Measurements from ENCODE around the gene GARIN5A.

The GARIN5A gene

GRCh38 chr19:50465986-50466705 lies 10.5 kb downstream of the GARIN5A start:
- no peaks in the 10 kb centered on the region for H3K27me3 ChIP-seq
- no peak overlapping the region for H3K9ac ChIP-seq
- H3K4me1 ChIP-seq, result peaks cover 0 to 23% (median 8%) of the 10 kb centered on the region in 10 experiments; a peak in 15 of 20 replicates
- TF ChIP-seq Cebpa-rat (IDR thresholded peaks at IDR 0.05), result no peak
- H3K9me3 ChIP-seq (replicated peaks in 1 of 11), result no peaks in the 10 kb centered on the region
- H3K4me3 ChIP-seq, result no peak overlapping the region
- H4K20me1 ChIP-seq, result no peaks in the 10 kb centered on the region
- H3K36me3 ChIP-seq, result no peaks in the 10 kb centered on the region
- no peak overlapping the region for H3K27ac ChIP-seq
- peak overlapping the region in 3 of 11 experiments; percentile 7 to 17 (median 12); a peak in 2 of 22 replicates for H3K4me2 ChIP-seq

DNA sequence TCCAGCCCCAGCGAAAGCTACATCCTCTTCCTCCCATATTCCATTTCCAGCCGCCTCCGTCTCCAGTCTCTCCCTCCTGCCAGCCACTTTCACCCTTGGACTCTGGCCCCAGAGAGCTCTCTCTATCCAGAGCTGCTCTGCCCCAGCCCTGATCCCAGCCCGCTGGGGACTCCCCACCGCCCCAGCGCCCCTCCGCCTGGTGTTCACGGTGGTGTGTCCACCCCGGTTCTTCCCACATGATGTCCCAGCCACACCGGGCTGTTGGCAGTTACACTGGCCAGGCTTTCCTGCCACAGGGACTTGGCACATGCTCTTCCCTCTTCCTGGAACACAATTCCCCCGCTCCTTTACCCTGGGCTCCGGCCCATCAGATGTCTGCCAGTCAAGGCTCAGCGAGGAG lies 11.6 kb downstream of the GARIN5A start:
- Histone ChIP-seq H4K20me1 (no peaks in the 10 kb centered on the region), H3K27me3 (no peaks in the 10 kb centered on the region), H3K9me3 (replicated peaks in 1 of 11) (no peaks in the 10 kb centered on the region), H3K4me2 (no peak overlapping the region), H3K4me1 (peaks cover 10 to 34% (median 20%) of the 10 kb centered on the region in 10 experiments), H3K36me3 (no peaks in the 10 kb centered on the region), H3K9ac (no peak overlapping the region), H3K4me3 (no peak overlapping the region), H3K27ac (no peak overlapping the region)
- TF ChIP-seq Cebpa-rat (IDR thresholded peaks at IDR 0.05), result no peak

GRCh38 chr19:50464348-50464747 lies 12.3 kb downstream of the GARIN5A start:
- no peaks in the 10 kb centered on the region for H4K20me1 ChIP-seq
- H3K9ac ChIP-seq, result no peak overlapping the region
- H3K36me3 ChIP-seq, result no peaks in the 10 kb centered on the region
- H3K4me3 ChIP-seq, result no peak overlapping the region
- no peaks in the 10 kb centered on the region for H3K27me3 ChIP-seq
- no peaks in the 10 kb centered on the region for H3K9me3 ChIP-seq (replicated peaks in 1 of 11)
- no peak overlapping the region for H3K27ac ChIP-seq
- H3K4me1 ChIP-seq, result peaks cover 14 to 37% (median 25%) of the 10 kb centered on the region in 10 experiments
- TF ChIP-seq Cebpa-rat (IDR thresholded peaks at IDR 0.05), result no peak
- H3K4me2 ChIP-seq, result no peak overlapping the region

DNA sequence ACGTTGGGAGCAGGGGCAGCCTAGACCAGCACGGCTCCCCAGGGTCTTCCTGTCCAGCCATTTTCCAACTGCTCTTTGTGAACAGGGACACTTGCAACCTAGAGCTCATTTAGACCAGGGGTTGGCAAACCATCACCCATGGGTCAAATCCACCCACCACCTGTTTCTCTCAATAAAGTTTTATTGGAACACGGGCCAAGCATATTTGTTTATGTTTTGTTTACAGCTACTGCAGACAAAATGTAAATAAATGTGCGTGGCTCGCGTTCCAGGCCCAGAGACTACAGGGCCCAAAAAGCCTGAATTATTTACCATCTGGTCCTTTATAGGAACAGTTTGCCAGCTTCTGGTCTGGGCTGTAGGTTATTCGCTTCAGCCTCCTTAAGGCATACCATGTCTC lies 13.7 kb downstream of the GARIN5A start:
- Histone ChIP-seq H3K27ac (no peak overlapping the region), H3K9me3 (replicated peaks in 1 of 11) (no peaks in the 10 kb centered on the region), H3K36me3 (no peaks in the 10 kb centered on the region), H3K4me2 (no peak overlapping the region), H3K27me3 (no peaks in the 10 kb centered on the region), H4K20me1 (no peaks in the 10 kb centered on the region), H3K4me3 (no peak overlapping the region), H3K9ac (no peak overlapping the region), H3K4me1 (peaks cover 14 to 33% (median 25%) of the 10 kb centered on the region in 10 experiments)
- TF ChIP-seq Cebpa-rat (IDR thresholded peaks at IDR 0.05), result no peak

DNA sequence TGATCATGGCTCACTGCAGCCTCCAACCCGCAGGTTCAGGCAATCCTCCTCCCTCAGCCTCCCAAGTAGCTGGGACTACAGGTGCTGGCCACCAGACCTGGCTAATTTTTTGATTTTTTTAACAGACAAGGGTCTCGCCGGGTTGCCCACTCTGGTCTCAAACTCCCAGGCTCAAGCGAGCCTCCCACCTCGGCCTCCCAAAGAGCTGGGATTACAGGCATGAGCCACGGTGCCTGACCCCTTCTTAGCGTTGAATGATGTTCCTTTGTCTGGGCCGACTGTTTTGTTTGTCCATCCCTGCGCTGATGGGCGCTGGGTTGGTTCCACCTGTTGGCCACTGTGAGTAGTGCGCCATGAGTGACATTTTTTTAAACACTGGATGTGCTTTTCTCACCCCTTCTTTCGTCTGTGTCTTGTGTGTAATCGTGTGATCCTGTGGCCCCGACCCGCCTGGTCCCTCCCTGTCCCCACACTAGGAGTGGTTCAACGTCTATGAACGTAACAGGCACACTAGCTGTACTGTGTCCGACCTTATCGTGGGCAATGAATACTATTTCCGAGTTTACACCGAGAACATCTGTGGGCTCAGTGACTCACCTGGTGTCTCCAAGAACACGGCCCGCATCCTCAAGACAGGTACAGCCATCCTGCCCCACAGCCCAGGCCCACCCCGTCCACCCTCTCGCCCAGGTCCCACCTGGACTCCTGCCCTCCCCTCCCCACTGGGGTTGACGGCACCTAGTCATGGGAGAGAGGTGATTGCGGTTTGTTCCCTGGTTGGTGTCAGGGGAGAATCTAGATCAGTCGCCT lies 15.4 kb downstream of the GARIN5A start:
- peak overlapping the region in 6 of 11 experiments; percentile 6 to 67 (median 64); a peak in 8 of 22 replicates for H3K9ac ChIP-seq
- TF ChIP-seq Cebpa-rat (IDR thresholded peaks at IDR 0.05), result no peak
- H3K4me2 ChIP-seq, result peak overlapping the region; percentile 48 to 88 (median 78)

GRCh38 chr19:50460161-50460765 lies 16.4 kb downstream of the GARIN5A start:
- Histone ChIP-seq H3K4me2 (peak overlapping the region; percentile 48 to 88 (median 78)), H3K9ac (peak overlapping the region in 9 of 11 experiments; percentile 18 to 67 (median 55); a peak in 16 of 22 replicates), H3K9me3 (replicated peaks in 1 of 11) (no peaks in the 10 kb centered on the region; a peak in 1 of 22 replicates), H4K20me1 (no peaks in the 10 kb centered on the region), H3K27ac (peak overlapping the region in 9 of 11 experiments; percentile 49 to 73 (median 66); a peak in 17 of 22 replicates), H3K36me3 (no peaks in the 10 kb centered on the region), H3K27me3 (no peaks in the 10 kb centered on the region), H3K4me3 (peak overlapping the region in 1 of 10 experiments; percentile 8; a peak in 2 of 20 replicates), H3K4me1 (peaks cover 14 to 25% (median 23%) of the 10 kb centered on the region in 10 experiments)
- TF ChIP-seq Cebpa-rat (IDR thresholded peaks at IDR 0.05), result no peak

More for the DNA sequence above, 15.4 kb downstream of the GARIN5A start:
- Histone ChIP-seq H4K20me1 (no peaks in the 10 kb centered on the region), H3K4me3 (no peak overlapping the region), H3K36me3 (no peaks in the 10 kb centered on the region), H3K9me3 (replicated peaks in 1 of 11) (no peaks in the 10 kb centered on the region), H3K27me3 (no peaks in the 10 kb centered on the region), H3K4me1 (peaks cover 14 to 25% (median 23%) of the 10 kb centered on the region in 10 experiments), H3K27ac (peak overlapping the region in 8 of 11 experiments; percentile 50 to 73 (median 66); a peak in 15 of 22 replicates)

DNA sequence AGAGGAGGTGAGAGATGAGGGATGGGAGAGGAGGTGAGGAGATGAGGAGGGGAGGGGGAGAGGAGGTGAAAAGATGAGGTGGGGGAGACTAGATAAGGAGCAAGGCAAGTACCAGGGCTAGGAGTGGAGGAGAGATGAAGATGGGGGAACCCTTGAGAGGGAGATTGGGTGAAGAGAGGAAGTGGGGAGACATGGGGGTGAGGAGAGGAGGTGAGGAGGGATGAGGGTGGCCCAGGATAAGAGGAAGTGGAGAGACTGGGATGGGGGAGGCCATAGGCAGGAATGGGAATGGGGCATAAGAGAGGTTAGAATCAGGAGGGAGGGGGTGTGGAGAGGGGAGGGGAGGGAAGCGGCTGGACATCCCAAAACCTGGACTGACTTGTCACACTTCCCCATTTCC lies 17.0 kb downstream of the GARIN5A start:
- H3K27me3 ChIP-seq, result no peaks in the 10 kb centered on the region
- no peak for TF ChIP-seq Cebpa-rat (IDR thresholded peaks at IDR 0.05)
- peak overlapping the region; percentile 48 to 88 (median 78) for H3K4me2 ChIP-seq
- no peaks in the 10 kb centered on the region for H4K20me1 ChIP-seq
- H3K27ac ChIP-seq, result peak overlapping the region in 9 of 11 experiments; percentile 49 to 73 (median 66); a peak in 16 of 22 replicates
- no peaks in the 10 kb centered on the region; a peak in 1 of 22 replicates for H3K9me3 ChIP-seq (replicated peaks in 1 of 11)
- no peak overlapping the region for H3K4me3 ChIP-seq
- H3K9ac ChIP-seq, result peak overlapping the region in 9 of 11 experiments; percentile 18 to 67 (median 55); a peak in 13 of 22 replicates
- no peaks in the 10 kb centered on the region for H3K36me3 ChIP-seq
- peaks cover 14 to 25% (median 23%) of the 10 kb centered on the region in 10 experiments for H3K4me1 ChIP-seq

- H3K9me3 ChIP-seq (replicated peaks in 1 of 11), result no peaks in the 10 kb centered on the region; a peak in 1 of 22 replicates
- no peak overlapping the region for H3K9ac ChIP-seq
- H3K27me3 ChIP-seq, result no peaks in the 10 kb centered on the region
- TF ChIP-seq Cebpa-rat (IDR thresholded peaks at IDR 0.05), result no peak
- H3K4me3 ChIP-seq, result no peak overlapping the region
- no peaks in the 10 kb centered on the region for H3K36me3 ChIP-seq
- peaks cover 14 to 25% (median 23%) of the 10 kb centered on the region in 10 experiments for H3K4me1 ChIP-seq
- no peak overlapping the region for H3K27ac ChIP-seq
- H3K4me2 ChIP-seq, result no peak overlapping the region
- H4K20me1 ChIP-seq, result no peaks in the 10 kb centered on the region
These were observed 17.6 kb downstream of the GARIN5A start for GRCh38 chr19:50459067-50459456.

All from BLaER1 treated with 17β-estradiol and CSF1 and Interleukin-3, amounts not matched to agents 10 nM and 100 nM (cell line).